Measurements from ENCODE around the gene PUM1.

The PUM1 gene

GRCh38 chr1:30893776-30894507 lies 171.6 kb downstream of the PUM1 start:
- TF ChIP-seq CTCF (IDR thresholded peaks at IDR 0.05; ENCODE audit: insufficient read depth, missing control alignments), result no peak
- FAIRE-seq, result no peak
- no peak for DNase-seq (ENCODE audit: insufficient read length, low spot score)

GRCh38 chr1:30892671-30893073 lies 172.8 kb downstream of the PUM1 start:
- DNase-seq (ENCODE audit: insufficient read length, low spot score) (no peak), FAIRE-seq (no peak)

GRCh38 chr1:30891227-30891552 lies 174.3 kb downstream of the PUM1 start:
- no peak for FAIRE-seq
- no peak for DNase-seq (ENCODE audit: insufficient read length, low spot score)
- no peak for TF ChIP-seq CTCF (IDR thresholded peaks at IDR 0.05; ENCODE audit: insufficient read depth, missing control alignments)

More at GRCh38 chr1:30892671-30893073, 172.8 kb downstream of the PUM1 start:
- no peak for TF ChIP-seq CTCF (IDR thresholded peaks at IDR 0.05; ENCODE audit: insufficient read depth, missing control alignments)

- FAIRE-seq (no peak), DNase-seq (ENCODE audit: insufficient read length, low spot score) (no peak)
- no peak for TF ChIP-seq CTCF (IDR thresholded peaks at IDR 0.05; ENCODE audit: insufficient read depth, missing control alignments)
These were observed 174.9 kb downstream of the PUM1 start for GRCh38 chr1:30890502-30891226.

- TF ChIP-seq CTCF (IDR thresholded peaks at IDR 0.05; ENCODE audit: insufficient read depth, missing control alignments), result no peak
- DNase-seq (ENCODE audit: insufficient read length, low spot score), result no peak
- FAIRE-seq, result no peak
These were observed 176.0 kb downstream of the PUM1 start for GRCh38 chr1:30889511-30889910.

GRCh38 chr1:30888975-30889374 lies 176.5 kb downstream of the PUM1 start:
- TF ChIP-seq CTCF (IDR thresholded peaks at IDR 0.05; ENCODE audit: insufficient read depth, missing control alignments), result no peak
- DNase-seq (ENCODE audit: insufficient read length, low spot score), result no peak
- FAIRE-seq, result no peak

- FAIRE-seq (no peak), DNase-seq (ENCODE audit: insufficient read length, low spot score) (no peak)
- no peak for TF ChIP-seq CTCF (IDR thresholded peaks at IDR 0.05; ENCODE audit: insufficient read depth, missing control alignments)
These were observed 177.1 kb downstream of the PUM1 start for GRCh38 chr1:30888391-30888790.

Measured in D721Med (cell line).